Activated CD8-positive, alpha-beta memory T cell treated with anti-CD3 and anti-CD28 coated beads for 4 hours (primary cell): ENCODE data around the gene PSMB5.

Source experiments
- DNase-seq, 2 donors: peaks; one replicate each; pipeline ENCODE4 v3.0.0-alpha.2; 2020; ENCODE audit warnings: low read depth in 2 of 2

The PSMB5 gene

DNA sequence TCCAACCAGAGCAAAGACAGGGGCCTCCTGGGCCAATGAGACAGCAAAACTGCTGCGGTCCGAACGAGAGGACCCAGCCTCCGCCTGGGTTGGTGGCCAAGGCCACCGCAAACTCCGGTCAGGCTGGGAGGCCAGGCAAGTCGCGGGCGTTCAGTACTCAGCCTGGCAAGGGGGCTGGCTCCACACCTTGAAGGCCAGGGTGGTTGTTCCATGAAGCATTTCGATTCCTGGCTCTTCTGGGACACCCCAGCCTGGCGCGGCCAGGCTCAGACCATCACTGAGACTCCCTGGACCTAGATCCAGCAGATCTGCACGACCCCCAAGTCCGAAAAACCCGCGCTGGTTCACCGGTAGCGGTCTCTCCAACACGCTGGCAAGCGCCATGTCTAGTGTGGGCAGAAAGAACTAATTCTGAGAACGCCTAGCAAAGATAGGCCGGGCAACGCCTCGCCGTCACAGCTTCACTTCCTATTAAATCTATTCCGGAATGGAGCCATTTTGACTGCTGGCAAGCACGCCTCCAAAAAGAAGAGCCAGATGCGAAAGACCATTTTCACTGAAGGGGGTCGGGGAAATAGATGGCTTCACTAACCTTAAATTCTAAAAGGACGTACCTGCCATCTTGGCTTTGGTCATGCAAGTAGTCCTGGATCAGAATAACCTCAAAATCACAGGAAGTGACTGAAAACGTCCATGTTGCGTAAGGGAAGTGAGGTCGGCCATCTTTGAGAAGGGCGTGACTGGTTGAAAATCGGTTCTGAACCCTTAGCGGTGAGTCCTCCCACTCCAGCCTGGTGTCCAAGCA, at the start of gene PSMB5:
TSS of gene PSMB5 (minus strand) at position 403 of the 805 bp plus-strand sequence. CDS start at position 384, 19 bp downstream.
- DNase-seq = peak; percentile 72 to 83

GRCh38 chr14:23080474-23080873, 45.8 kb upstream of the PSMB5 start:
- DNase-seq = no peak

- DNase-seq = no peak
Observed at GRCh38 chr14:23079716-23080115, 45.0 kb upstream of the PSMB5 start.

- no peak for DNase-seq
Observed at GRCh38 chr14:23078692-23079116, 44.0 kb upstream of the PSMB5 start.

DNA sequence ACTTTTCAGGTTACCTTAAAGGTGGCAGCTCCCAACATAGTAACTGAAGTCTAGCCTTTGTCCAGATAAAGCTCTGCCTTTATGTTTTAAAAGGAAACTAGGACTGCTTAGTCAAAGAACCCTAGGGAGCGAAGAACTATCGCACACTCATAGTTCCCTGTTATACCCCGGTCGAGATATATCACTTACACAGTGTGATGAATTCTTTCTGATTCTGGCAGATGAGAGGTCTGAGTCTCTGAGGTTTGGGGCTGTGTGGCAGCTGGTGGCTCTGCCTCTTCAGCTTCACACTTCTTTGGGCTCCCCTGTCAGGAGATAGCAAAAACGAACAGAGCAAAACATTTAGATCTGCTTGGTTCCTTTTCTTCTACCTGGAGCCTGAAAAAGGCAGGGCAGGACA, 43.3 kb upstream of the PSMB5 start:
- DNase-seq = no peak

DNA sequence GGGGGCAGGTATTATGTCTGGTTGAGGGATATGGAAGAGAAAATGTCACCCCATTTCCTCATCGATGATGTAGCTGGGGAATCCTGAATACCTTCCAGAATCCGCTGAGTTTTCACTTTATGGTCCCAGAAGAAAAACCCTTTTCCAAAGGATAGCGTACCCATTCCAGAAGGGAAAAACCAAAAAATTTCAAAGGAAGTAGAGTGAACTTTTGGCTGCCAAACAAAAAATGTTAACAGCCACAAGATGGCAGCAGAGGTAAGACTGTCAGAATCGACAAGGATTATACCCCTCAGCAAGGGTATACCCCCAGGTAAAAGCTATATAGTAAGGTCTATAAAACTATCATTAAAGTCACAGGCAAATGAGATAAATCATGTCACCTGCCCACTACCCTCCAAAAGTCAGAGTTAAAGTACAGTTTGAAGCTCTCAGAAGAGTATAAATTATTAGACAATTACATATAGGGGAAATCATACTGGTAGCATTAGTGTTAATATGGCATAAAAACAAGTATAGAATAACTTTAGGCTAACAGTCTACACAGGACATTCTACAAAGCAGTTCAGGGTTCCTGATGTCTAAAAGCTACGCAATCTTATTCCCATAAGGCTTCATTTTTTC, 42.2 kb upstream of the PSMB5 start:
- no peak for DNase-seq

DNA sequence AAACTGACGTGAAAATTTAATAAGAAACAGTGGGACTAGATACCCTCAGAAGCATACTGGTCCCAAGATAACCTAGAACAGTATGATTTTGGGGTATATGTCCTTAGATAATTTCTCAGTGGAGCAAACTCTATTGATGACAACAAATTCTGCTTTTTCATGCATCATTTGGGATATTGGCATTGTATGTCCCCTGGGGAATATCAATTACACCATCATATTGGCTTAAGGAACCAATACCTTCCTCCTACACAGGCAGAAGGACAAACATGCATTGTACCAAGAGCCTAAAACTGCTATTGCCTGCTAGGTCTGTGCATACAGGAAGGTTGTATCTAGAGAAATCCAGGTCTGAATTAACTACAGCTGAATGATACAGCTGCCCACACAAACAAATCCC, 40.2 kb upstream of the PSMB5 start:
- DNase-seq = no peak

DNA sequence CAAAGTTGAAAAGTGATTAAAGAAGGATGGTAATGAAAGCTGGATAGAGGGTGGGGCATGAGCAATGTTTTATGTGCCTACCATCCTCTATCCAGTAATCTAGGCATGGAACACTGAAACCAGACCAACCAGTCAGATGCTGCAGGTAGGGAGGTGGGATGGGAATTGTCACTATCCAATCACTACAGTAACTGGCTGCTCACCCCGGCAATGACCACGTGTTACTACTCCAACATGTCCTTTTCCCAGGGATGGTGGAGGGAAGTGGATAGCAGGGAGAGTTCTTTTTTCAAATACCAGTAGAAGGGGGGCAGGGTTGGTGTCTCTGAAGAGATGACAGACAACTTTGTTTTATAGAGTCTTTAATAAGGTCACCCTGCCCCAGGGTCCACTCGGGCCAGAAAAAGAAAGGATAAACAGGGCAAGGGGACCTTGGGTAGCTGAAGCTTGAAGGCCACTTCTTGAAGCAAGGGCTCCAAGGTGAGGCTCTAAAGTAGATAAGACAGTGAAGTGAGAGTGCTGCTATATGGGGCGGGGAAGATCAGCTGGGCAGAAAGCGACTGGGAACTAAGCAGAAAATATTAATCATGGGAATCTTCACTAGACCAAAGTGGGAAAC, 37.3 kb upstream of the PSMB5 start:
- DNase-seq = no peak

- DNase-seq = peak in 1 of 2 donors; percentile 53
Observed at GRCh38 chr14:23071244-23071920, 36.7 kb upstream of the PSMB5 start.

DNA sequence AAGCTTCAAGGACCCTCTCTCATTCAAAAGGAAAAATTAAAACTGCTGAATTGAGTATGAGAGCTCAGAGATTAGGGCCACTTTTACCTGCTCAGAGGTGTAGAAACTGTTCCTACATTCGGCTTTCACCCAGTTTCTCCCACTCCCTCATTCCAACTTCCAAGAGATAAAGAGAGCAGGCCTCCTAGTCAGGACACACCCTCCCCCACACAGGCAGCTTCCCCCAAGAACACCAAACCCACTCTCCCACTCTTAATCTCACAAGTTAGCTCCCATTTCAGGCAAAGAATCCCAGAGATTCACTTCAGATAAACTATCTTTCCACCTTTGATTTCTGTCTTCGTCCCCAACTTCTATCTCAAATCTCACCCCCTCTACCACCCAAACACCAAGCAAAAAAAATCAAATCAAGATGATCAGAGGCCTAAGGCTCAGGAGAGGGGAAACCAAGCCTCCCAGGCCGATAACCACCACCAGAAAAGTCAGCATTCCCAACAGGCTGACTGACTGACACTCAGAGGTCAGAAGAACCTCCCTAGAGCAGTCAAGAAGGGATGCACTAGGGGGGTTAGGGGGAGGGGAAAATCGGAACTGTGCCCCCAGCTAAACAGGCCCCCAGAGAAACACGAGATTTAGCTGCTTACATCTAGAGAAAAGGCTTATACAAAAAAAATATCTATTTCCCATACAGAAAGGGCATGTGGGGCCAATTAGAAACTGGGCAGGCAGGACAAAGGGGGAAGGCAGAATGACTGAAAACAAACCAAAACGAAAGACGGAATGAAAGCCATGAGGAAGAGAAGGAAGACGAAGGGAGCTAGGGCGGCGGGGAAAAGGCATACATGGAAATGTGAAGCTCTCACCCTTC, 35.8 kb upstream of the PSMB5 start:
- no peak for DNase-seq

DNA sequence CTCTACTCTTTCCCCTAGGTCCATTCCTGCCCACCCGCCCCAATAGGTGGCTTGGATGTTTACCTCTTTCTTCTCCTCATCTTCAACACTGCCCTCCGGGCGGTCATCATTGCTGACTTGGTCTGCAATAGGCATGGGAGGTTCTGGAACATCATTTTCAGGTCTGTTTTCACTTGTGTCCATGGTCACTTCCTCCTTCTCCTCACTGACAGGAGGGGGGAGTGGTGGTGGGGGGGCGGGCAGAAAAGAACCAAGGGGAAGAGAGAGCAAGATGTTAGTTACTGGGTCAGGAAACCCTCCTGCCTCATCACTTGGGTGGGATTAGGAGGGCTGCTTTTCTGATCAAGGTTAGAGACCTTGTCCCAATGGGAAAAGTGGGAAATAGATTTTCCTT, 34.7 kb upstream of the PSMB5 start:
- DNase-seq = no peak

DNA sequence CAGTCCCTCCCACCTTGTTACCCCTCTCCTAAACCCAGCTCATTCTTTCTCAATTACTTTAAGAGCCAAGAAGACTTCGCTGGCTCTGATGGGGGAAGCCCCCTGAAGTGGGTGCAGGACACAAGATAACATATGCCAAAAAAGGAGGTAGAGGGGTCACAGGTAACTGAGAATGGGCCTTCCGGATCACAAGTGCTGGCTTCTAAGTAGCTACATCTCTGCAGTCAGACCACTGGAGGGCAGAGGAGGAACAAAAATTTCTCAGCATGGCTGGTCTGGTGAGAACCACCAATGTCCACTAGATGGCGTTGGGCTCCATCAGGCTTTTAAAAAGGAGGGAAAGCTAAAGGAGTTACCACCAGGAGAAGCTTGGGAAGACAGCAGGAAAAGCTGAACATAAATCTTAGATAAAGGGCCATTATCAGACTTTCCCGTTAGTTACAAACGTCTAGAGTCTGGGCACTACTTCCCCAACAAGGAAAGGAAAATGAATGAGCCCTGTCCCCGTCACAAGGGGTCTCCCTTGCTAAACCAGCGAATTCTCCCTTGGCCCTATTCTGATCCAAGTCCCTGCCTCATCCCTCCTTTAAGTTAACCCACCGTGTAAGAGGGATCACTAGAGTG, 34.2 kb upstream of the PSMB5 start:
- peak in 1 of 2 donors; percentile 49 for DNase-seq

DNA sequence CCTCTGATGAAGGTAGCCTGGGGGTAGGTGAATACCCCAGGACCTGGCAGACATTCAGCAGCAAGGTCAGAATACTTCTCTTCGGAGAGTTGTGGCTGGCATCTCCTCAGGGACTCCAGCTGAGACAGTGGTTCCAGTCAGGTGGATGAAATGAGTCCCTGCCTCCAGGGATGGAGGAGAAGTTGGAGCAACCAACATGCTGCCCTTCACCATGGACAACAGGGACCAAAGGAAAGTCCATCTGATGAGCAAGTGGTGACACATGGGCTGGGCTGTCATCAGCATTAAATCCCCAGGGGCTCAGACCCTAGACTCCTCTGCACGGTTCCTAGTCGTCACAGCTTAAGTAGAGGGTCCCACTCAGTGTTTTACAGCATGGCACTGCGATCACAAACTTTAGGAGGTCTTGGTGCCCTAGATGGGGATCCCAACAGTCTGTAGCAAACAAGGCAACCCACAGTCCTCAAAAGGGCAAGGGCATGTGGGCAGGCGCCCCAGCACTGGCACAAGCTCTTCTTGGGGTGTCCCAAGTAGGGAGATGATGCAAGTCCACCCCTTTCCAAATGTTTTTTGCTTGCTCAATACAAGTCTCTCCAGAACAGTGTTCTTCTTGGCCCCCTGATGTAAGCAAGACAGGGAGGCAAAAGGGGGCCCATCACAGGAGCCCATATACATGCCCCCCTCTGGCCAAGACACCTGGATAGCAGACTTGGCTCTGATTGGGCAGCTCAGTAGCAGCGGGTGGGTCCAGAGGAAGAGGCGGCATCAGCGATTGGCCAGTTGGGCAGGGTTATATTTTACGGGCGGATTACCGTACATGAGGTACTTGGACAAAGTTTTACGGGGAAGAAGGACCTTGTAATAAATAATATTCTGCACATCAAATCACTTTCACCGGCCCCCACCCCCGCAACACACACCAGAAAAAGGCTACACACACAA, 33.4 kb upstream of the PSMB5 start:
- no peak for DNase-seq

DNA sequence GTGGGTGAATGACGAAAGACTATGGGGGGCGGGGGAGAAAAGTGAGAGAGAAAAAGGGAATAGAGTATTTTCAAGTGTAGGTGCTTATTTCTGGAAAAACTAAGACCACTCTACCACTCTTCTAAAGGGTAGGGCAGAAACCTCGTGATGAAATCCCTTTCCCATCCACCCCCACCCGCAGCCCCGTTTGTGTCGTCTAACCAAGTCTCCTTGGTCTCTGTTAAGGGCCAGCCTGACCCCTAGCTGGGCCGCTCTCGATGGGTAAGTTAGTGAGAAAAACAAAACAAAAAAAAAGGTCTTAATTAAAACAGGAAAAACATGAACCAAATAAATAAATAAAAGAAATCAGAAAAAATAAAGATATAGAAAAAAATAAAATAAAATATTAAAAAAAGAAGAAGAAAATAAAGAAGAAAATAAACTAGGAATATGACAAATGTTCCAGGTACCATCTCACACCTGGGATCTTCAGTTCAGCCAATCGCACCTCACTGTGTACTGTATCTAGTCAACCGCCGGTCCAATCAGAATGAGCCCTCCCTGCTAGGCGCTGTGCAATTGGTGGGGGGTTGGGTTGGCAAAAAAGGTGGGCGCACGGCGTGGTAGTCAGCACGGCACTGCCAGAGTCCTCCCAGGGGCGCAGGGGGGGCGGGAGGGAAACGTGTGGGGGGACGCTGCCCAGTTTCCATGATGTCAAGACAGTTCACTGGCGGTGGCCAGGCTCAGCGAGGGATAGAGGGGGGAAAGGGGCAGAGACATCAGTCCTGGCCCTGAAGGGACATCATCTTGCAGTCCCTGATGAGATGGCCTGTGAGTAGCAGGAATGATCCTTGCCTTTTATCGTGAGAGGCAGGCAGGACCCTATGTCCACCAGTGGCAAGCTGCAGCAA, 32.4 kb upstream of the PSMB5 start:
- no peak for DNase-seq

DNA sequence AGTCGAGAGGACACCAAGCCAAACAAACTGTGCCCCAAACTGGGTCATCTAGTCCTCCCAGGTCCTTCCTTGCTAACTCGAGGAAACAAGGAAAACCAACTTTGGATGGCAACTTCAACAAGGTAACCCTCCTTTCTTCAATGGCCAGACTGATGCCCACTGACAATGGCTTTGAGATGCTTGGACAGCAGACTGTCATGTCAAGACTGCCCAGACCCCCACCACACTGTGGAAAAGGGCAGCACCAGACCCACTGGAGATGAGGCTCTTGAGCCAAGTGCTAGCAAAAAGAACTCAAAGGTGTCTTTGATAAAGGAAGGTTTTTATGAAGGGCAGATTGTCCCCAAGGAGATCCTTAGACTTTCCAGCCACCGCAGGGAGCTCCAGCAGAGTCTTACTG, 31.7 kb upstream of the PSMB5 start:
- DNase-seq = no peak

DNA sequence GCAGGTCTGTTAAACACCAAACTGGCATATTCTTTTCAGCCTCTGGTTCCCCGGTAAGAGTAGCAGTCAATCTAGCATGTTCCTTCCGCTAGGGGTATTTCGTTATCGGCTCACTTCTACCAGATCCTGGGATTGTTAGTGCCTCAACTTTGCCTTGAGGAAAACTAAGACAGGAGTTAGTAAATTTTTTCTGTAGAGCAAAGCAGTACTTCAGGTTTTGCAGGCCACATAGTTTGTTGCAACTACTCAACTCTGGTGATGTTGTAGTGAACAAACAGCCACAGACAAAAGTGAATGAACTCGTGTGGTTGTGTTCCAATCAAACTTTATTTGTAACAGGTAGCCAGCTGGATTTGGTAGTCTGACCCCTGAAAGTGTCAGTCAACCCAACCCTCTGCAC, 28.9 kb upstream of the PSMB5 start:
- no peak for DNase-seq

DNA sequence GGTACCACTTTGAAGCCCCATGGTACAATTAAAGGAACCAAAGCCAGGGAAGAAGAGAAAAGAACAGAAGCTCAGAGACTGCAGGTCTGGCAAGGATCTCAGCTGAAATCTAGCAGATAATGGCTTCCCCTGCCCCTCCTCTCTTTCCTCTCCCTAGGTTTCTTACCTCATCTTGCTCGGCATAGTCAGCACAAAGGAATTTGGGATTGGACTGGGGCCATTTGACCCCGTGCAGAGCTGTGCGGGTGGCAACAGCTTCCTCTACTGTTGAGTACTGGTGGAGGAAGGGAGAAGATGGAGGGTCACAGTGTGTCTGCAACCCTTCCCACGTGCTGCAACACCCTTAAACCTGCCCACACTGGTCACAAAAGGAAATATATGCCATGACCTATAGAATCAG, 27.3 kb upstream of the PSMB5 start:
- DNase-seq = no peak

DNA sequence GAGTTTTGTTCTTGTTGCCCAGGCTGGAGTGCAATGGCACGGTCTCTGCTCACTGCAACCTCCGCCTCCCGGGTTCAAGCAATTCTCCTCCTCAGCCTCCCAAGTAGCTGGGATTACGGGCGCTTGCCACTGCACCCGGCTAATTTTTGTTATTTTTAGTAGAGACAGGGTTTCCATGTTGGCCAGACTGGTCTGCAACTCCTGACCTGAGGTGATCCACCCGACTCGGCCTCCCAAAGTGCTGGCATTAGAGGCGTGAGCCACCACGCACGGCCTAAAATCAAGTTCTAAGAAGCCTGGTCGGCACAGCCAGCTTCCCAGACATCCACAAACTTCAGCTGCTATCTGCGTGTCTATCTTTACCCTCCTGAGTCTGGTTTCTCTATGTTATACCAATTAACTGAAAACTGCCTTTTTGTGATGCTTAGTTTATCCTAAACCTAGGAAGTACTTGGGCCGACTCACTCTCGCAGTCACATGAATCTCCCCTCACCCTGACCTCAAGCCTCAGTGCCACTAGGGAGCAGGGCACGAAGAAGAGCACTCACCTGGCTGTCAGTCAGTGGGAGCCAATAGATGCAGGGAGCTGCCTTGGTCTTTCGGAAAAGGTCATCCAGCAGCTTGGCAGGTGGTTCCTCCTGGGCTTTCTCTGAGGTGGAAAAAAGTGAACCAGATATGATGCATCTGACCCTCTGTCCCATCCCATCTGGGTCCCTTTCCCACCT, 26.0 kb upstream of the PSMB5 start:
- DNase-seq = no peak
